Ishikawa (cell line): Measurements from ENCODE around the gene PEPD.

Experiments
- CEBPB ChIP-seq: IDR thresholded peaks from 2 replicates; pipeline ENCODE4 v1.6.1; 2012
- CREB1 ChIP-seq: IDR thresholded peaks from 2 replicates; pipeline ENCODE4 v1.6.1; 2012; ENCODE audit warnings: low read depth
- EGR1 ChIP-seq: IDR thresholded peaks from 2 replicates; pipeline ENCODE4 v1.6.1; 2012
- EP300 ChIP-seq: IDR thresholded peaks from 2 replicates; pipeline ENCODE4 v1.6.1; 2012; ENCODE audit warnings: borderline replicate concordance
- FOXM1 ChIP-seq: IDR thresholded peaks from 2 replicates; pipeline ENCODE4 v1.6.1; 2012; ENCODE audit warnings: low read depth, borderline replicate concordance
- MAX ChIP-seq: IDR thresholded peaks from 2 replicates; pipeline ENCODE4 v1.6.1; 2012
- NFIC ChIP-seq: IDR thresholded peaks from 2 replicates; pipeline ENCODE4 v1.6.1; 2012
- RAD21 ChIP-seq: IDR thresholded peaks from 2 replicates; pipeline ENCODE4 v1.6.1; 2012; ENCODE audit warnings: low read depth
- REST ChIP-seq: IDR thresholded peaks from 2 replicates; pipeline ENCODE4 v1.6.1; 2012; ENCODE audit warnings: low read depth, mild to moderate bottlenecking
- TAF1 ChIP-seq: IDR thresholded peaks from 2 replicates; pipeline ENCODE4 v1.6.1; 2012; ENCODE audit warnings: low read depth, mild to moderate bottlenecking
- TCF12 ChIP-seq: IDR thresholded peaks from 2 replicates; pipeline ENCODE4 v1.6.1; 2012; ENCODE audit warnings: low read depth
- TEAD4 ChIP-seq: IDR thresholded peaks from 2 replicates; pipeline ENCODE4 v1.6.1; 2012
- USF1 ChIP-seq: IDR thresholded peaks from 2 replicates; pipeline ENCODE4 v1.6.1; 2012
- YY1 ChIP-seq: IDR thresholded peaks from 2 replicates; pipeline ENCODE4 v1.6.1; 2012; ENCODE audit warnings: low read depth
- ZBTB7A ChIP-seq: IDR thresholded peaks from 2 replicates; pipeline ENCODE4 v1.6.1; 2012; ENCODE audit warnings: low read depth

Gene PEPD

GRCh38 chr19:33393286-33394005 lies 128.1 kb downstream of the PEPD start:
- peak; percentile 58 for TF ChIP-seq REST
- no peak for TF ChIP-seq EGR1
- TF ChIP-seq ZBTB7A, result no peak
- no peak for TF ChIP-seq RAD21
- TF ChIP-seq EP300, result no peak

DNA sequence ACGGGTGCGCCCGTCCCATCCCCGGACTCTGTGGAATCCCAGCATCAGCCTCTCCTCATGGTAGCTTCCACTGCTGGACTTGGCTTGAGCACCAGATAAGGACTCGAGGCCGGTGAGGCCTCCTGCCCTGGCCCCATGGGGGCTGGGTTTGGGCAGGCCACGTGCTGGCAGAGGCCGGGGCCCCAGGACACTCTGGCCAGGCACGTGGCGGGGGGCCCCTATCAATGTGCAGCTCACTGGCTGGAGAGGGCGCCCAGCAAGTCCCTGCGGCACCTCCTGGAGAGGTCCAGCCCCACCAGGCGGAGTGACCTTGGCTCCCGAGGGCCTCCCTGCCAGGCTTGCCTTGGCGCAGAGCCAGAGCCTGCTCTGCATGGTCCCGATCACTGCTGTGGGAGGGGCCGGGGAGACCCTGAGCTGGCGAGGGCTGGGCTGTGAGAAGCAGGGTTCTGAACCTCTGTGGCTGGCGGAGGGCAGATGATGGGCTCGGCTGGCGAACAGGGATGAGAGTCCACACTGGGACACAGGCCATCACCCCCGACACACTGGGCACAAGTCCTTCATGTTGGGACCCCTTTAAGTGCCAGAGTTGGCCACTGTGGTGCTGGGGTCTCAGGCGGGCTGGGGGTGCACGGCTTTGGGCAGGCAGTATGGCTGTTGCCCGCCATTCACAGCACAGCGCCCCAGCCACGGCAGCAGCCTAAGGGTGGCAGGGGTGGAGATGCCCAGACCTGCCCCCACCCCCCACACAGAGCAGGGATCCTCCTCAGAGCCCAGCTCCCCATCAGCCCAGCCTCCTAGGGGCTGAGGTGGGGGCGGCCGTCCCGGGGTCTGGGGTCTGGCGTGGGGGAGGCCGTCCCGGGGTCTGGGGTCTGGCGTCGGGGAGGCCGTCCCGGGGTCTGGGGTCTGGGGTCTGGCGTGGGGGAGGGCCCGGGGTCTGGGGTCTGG lies 129.0 kb downstream of the PEPD start:
- TF ChIP-seq USF1 (peak; percentile 39; the same call in 1 of the 2 replicates), TAF1 (no peak), ZBTB7A (no peak), EP300 (no peak), MAX (peak; percentile 51), NFIC (peak; percentile 76)

GRCh38 chr19:33391631-33392249 lies 129.9 kb downstream of the PEPD start:
- TF ChIP-seq EP300 (no peak), NFIC (no peak), TAF1 (no peak), ZBTB7A (no peak), FOXM1 (no peak), CREB1 (no peak), TEAD4 (no peak)

DNA sequence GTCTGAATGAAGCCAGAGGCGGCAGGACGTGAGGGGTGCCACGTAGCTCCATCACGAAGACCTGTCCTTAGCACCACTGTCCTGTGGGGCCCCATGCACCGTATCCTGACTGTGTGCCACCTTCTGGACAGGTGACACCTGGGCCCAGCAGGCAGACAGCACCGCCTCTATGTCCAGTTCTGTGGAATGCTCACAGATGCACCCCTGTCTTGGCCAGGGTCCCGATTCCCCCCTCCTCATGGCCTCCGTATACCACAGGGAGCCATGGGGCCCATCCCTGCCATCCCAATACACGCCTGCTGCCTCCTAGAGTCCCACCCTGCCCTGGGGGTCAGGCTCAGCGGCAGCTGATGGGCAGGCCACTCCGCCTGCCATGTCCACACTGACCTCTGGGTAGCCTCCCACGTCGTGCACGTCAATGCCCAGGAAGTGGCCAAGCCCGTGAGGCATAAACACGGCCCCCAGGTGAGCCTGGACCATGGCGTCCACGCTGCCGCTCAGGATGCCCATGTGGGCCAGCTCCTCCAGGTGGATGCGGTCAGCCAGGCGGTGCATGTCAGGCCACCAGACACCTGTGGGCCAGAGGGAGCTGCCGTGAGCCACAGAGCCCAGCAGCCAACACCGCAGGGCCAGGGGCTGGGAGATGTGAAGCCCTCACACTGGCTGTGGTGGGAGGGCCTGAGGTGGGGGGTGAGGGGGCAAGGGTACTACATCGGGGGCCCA lies 130.5 kb downstream of the PEPD start:
- TF ChIP-seq TCF12 (no peak), REST (no peak), TEAD4 (no peak), TAF1 (no peak), CEBPB (no peak), USF1 (no peak), RAD21 (no peak), CREB1 (no peak), NFIC (no peak), FOXM1 (no peak), ZBTB7A (no peak), MAX (no peak), EP300 (no peak), YY1 (no peak), EGR1 (no peak)
